AG08396 (cell line): ENCODE results near the gene MYB.
"Not testable (repeated sequence)": the region's sequence is repeated elsewhere in the genome, so short reads cannot be mapped to it uniquely, and the experiment has no call there.

ENCODE experiments used
- DNase-seq: peaks from one replicate; pipeline ENCODE4 v3.0.0; 2012; ENCODE audit warnings: low spot score, mixed read lengths

The MYB gene

DNA sequence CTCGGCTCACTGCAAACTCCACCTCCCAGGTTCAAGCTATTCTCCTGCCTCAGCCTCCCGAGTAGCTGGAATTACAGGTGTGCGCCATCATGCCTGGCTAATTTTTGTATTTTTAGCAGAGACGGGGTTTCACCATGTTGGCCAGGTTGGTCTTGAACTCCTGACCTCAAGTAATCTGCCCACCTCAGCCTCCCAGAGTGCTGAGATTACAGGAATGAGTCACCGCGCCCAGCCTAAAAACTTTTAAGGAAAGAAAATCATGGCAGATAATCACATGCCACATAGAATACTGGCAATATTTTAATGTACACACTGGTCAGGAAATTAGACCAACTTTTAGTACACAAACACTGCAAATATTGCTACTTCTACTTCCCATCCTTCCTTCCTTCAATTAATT is 16.7 kb upstream of the MYB start:
- not testable (repeated sequence) for DNase-seq

DNA sequence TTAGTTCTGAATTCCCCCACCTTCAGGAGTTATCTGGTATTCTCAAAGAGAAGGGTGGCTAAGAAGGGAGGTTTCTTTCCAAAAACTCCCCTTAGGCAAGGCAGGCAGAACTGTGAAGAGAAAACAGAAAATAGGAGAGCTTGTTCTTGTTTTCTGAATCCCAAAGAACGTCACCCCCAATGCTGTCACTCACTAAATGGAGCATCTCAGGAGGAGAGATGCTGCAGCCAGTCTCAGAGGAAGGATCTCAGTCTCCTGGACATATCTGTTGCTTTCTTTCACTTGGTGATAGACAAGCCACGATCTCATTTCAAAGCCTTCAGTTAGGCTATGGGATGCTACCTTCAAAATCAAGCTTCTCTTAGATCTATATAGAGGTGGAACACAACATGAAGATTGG is 16.1 kb upstream of the MYB start:
- DNase-seq: no peak

DNA sequence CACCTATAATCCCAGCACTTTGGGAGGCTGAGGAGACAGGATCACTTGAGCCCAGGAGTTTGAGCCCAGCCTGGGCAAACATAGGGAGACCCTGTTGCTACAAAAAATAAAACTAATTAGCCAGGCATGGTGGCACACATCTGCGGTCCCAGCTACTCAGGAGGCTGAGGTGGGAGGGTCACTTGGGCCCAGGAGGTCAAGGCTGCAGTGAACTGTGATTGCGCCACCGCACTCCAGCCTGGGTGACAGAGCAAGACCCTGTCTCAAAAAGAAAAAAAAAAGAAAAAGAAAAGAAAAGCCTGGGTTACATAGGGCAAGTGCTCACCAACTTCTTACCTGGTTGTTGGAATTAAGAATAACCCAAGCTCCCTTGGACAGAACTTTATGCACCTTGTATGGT is 14.6 kb upstream of the MYB start:
- DNase-seq: no peak

DNA sequence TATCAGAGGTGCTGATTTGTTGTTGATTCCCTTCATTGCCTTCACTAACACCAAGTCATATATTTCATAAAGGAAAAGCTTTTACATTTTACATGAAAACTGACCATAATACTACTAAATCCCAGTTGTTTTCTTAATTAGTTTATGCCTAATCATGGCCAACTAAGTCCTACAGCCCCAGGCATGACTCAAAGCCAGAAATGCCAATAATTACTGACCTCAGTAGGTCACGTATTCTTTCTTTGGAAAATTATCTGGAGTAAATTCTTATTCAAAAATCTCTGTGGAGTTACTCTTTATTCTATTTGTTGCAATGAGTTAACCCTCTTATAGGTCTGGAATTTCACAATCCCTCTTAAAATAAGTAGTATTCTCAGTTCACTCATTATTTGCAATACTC is 13.5 kb upstream of the MYB start:
- no peak for DNase-seq

DNA sequence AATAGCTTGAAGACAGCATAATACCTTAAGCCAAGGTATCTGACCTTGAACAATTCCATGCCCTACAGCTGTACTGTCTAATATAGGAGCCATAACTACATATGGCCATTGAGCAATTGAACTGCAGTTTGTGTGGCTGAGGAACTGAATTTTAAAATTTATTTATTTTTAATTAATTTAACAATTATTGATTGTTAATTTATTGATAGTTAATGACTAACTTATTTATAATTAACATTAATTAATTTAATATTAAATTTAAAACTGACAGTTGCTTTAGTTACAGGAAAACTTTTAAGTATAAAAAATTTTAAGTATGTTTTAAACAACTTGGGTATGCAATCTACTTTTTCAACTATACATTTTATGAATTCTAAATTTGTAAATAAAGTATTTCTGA is 12.3 kb upstream of the MYB start:
- no peak for DNase-seq

DNA sequence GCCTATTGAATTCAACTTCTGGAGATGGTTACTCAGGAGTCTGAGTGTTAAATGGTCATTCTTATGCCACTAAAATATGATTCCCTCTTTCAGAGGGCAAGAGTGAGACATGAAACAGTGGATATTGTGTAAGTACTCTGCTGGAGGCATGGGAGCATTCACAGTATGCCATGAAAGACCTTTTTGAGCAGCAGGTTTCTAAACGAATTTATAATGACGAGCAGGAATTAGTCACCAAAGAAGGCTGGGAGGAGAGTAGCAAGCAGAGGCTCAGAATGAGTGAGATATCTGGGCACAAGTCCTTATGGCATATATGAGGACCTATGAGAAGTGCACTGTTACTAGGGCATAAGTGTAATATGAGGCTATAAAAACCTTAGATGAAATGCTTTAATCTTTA is 10.9 kb upstream of the MYB start:
- no peak for DNase-seq

DNA sequence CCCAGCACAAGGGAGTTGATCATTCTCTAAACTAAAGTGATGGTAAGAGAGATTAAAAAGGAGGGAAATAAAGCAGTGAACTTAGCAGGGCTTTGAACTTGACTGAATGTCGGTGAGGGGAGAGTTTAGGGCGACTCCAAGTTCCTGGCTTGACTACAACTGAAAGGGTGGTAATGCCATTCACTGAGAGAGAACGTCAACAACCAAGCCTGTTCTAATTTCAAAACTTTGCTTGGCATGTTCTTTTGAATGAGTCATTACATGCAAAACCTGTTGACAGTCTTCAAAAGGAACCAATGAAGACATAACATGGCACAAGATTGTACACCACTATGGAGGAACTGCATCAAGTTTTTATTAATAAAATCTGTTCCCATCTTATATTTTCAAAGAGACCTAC is 10.3 kb upstream of the MYB start:
- no peak for DNase-seq

DNA sequence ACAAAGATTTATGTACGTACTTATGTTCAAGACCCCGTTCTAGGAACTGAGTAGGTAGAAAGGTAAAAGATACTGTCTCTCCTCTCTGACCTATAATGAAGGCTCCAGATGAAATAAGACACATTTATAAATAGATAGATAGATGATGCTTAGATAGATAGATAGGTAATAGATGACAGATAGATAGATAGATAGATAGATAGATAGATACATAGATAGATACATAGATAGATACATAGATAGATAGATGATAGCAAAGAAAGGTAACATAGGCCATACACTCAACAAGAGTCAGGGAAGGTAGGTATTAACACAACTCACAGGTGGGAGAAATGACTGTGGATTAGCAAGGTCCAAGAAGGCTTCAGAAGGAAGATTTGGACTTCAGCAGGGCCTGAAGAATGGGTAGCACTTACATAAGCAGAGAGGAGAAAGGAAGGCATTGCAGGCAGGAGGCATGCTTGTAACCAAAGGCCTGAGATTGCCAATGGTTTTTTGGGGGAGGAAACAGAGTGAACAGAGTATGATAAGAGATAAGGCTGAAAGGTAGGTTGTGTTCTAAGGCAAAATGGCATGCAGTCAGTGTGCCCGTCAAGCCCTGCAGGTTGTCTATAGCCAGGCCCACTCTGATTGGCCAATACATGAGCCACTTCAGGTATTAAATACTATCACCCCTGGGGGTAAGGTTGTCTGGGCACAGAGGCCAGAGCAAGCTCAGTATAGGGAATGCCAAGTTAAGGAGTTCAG is 7.7 kb upstream of the MYB start:
- DNase-seq: no peak

DNA sequence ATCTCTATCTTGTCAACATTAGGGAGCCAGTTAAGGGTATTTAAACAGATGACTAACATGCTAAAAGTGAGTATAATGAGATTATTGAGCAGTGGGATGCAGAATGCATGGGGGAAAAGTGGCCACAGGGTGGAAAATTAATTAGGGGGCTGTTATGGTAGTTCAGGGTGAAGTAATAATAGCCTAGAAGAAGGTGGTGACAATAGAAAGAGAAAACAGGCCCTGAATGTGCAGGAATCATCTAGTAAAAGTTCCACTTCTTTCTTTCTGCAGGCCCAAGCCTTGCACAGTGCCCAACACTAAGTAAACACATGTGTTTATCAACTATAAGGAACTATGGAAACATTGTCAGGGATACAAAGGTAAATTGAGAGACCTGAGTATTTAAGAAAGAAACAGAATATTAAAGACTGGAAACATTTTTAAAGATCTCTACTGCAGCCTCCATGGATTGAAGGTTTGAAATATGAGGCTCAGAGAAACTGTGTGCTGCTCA is 7.1 kb upstream of the MYB start:
- DNase-seq: no peak

DNA sequence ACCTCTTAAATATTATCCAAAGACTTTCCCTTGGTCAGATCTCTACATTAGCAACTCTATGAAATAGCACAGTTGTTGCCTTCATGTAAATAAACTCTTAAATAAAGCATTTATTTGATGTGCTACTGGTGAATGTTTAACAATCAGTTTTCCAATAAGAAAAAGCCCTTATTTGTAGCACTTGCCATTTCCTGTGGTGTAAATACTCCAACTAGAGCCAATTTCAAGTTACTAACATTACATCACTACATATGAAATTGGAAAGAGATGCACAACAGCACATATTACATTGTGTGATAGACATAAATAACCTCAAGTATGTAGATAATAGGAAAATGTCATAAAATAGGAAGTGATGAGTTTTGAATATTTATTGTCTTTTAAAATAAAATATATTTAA is 5.0 kb upstream of the MYB start:
- no peak for DNase-seq

DNA sequence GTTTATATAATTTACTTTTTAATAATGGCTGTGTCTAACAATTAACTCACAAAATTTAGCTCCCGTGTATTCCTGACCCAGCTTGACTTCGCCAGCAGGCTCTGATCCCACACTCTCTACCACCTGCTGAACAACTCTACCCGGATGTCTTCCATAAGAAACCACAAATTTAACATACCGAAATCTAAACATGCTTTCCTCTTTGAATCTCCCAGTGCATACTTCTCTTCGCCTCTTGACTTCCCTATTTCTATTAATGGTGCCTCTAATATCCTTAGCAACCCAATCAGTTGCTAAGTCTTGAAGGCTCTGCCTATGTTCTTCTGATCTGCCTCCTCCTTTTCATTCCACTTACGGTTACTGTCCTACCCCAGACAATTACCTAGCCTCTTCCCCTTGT is 4.6 kb upstream of the MYB start:
- no peak for DNase-seq

DNA sequence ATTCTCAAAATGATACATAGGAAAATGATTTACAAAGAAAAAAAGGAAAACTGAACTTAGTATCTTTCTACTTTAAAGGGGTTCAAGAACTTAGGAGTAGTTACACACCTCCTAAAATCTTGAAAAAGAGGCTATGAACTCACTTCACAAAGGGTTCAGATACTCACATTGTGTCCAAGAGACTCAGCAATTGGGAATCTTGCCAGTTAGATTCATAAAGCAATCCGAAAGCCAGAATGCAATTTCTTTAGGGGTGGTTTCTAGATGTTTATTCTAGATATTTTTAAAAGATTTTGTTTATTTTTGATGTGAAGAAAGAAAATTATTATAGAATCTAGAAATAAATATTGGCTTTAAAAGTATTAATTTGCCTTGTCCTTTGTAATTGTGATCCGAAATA is 1.7 kb upstream of the MYB start:
- DNase-seq: no peak

DNA sequence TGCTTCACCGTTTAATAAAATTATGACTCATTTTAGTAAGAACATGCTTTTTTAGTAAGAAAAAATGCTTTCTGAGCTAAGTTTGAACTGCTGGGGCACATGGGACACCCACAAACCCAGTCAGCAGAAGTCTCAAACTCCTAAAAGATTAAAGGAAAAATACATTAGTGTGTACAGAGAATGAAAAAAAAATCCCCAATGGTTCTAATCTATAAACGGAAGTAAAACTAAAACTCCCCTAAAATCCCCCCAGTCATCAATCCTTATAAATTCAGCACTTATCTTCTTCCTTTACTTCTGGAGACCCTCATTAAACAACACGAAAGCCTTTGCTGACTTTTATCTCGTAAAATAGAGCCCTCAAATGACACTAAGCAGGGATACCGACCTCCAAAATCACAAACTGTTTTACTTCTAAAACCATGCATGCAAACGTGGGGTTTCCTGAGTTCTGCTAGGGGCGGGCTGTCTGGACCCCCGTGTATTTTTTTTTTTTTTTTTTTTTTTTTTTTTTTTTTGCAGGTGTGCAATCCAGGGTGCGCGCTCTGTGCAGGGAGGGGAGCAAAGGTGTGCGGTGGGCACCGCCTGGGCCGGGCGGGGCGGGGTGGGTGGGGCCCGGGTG is 1.1 kb upstream of the MYB start:
- peak; percentile 43 for DNase-seq

DNA sequence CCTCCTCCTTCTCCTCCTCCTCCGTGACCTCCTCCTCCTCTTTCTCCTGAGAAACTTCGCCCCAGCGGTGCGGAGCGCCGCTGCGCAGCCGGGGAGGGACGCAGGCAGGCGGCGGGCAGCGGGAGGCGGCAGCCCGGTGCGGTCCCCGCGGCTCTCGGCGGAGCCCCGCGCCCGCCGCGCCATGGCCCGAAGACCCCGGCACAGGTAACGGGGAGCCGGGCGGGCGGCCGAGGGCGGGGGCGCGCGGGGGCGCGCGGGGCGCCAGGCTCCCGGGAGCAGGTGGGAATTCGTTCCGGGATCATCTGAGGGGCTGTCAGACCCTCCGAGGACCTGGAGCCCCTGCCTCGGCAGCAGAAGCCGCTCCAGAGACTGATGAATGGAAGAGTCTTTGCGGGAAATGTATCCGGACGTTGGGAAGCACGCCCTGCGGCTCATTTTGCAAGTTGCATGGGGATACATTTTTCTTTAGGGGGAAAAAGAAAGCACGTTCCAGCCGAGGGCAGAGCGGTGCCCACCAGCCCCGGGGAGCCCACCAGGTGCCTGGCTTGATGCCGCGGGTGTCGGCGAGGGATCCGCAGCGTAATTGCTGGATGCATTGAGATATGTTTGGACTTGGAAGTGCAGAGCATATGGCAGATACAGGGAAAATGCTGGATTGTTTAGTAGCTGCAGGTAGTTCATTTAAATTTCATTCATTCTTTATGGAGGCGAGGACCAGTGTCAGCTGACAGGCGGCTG is 394 bp downstream of the MYB start:
- DNase-seq: peak; percentile 33

DNA sequence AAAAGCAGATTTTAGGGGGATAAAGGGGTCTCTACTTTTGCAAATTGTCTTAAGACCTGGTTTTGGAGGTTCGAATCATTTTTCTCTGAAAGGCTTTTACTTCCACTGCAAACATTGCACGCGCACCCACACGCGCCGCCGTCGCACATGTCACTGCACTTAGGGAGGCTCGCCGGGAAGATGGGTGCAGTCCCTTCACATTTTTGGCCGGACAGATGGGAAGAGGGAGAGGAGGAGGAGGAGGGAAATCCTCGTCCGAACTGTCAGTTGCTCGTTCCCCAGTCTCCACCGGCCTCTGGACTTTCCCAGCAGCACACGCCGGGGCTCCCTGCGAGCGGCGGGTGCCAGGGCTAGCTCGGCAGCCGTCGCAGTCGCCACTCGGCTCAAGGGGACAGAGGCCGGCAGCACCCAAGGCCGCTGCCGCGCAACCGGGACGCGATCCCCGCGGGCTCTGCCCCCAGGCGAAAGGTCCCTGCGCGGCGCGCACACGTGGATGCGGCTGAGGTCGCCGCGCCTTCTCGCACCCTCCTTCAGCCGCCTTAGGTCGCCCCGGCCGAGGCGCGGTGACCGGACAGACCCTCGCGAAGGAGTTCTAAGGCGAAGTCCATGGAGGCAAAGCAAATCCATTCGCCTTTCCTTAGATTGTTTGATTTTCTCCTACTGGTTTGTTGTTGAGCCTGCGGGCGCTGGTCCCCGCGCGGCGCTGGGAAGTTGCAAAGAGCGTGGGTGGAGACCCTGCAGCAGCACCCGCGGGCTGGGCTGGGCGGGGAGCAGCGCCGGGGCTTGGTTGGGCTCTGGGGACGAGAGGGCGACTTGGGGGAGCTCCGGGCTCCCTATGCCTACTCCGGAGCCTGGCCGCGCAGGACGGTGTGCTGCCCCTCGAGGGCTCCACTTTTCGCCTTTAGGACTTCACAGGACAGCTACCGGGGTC is 1.2 kb downstream of the MYB start:
- DNase-seq: peak; percentile 17

DNA sequence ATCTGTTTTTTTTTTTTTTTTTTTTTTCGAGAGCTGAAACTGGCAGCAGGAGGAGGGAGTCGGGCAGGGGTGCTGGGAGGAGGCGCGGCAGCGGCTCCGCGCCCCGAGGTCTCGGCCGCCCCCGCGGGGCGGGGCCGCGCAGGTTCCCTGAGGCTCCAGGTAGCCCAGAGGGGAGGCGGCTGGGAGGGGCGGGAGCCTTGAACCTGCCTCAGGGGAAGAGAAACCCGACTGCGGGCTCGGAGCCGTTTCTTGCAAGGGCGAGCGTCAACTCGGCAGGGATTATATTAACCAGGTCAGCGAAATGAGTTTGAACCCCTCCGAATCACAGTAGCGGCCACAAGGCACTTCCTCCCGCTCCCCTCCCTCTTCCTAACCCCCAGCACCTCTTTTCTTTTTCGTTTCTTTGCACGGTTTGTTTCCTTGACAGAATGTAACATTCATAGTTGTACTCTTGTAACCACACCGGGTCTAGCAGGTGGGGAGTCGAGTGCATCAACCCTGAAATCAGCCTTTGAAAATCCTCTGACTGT is 2.0 kb downstream of the MYB start:
- no peak for DNase-seq

DNA sequence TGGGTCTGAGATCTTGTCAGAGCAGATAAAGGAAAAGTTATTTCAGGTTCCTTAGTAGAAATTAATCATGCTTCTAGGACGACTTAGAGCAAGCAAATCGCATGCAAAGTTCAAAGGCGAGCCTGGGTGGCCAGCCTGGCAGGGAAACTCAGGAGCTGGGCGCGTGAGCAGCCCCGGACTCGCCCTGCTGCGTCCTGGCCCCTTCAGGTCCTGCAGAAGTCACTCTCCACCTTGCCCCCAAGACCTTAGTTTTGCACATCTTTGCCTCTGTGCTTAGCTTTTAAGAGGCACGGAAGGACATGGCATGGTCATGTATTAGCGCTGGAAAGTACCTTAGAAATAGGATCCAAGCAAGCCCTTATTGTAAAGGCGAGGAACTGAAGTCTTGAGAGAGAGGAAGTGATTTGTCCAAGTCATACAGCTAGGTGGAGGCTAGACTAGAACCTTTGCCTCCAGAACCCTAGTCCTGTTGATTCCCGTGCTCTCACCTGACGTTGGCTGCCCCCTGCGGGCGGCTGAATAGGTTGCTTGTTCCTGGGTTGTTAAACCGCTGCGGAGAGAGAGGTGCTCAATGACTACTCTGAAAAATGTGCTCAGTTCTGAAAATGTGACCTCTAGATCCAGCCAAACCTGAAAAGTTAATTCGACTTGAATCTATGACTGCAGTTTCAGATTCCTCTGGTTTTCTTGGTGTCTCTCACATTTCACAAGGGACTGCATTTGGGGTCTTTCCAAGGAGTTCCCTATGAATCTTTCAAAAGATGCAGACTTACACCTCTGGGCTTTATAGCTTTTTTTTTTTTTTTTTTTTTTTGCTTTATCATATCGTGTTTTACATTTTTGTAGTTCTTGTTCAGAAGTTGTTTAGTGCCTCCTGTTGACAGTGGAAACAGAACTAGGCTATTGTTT is 2.7 kb downstream of the MYB start:
- peak; percentile 13 for DNase-seq

DNA sequence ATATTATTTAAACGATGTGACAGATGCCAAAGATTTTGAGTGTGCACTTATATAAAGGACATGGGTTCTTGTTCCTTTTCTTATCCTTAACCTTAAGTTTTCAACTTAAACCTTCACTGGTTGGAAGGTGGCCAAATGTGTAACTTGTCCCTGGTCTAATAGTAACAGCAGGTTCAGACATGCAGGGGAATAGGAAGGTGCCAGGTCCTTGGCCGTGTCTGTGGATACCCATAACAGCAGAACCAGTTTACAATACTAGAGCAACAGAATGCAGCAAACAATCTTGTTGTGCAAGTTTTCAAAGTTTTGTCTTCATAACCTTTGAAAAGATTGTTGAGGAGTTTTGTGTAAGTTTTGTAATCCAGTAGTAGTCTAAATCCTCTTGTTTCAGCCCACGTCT is 4.4 kb downstream of the MYB start:
- DNase-seq: no peak

DNA sequence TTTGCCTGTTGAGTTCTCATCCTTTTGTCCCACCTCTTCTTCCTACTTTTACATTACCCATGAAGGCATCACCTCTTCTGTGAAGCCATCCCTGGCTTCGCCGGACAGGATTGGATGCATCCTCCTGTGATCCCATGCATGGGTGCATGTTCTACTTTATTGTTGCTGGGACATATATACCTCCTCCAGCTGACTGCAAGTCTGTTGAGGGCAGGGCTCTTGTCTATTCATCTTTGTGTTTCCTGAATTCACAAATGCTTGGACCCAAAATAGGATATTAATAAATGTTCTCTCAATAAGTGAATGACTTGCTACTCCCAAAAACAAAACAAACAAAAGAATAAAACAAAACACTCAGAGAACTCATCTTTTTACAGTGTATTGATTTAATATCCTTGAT is 5.1 kb downstream of the MYB start:
- DNase-seq: no peak

DNA sequence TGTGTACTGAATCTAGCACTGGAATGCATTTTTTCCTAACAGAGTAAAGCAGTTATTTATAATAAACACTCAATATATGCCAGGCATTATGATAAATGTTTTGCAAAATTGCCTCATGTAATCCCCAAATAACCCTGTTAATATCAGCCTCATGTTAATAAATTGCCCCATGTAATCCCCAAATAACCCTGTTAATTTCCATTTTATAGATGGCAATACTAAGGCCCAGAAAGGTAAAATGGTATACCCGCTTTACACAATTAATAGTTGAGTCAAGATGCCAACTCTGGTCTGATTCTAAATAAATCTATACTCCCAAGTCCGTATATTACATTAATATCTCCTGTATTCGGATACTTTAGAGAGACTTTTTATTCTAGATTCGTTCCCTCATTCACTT is 6.3 kb downstream of the MYB start:
- no peak for DNase-seq

DNA sequence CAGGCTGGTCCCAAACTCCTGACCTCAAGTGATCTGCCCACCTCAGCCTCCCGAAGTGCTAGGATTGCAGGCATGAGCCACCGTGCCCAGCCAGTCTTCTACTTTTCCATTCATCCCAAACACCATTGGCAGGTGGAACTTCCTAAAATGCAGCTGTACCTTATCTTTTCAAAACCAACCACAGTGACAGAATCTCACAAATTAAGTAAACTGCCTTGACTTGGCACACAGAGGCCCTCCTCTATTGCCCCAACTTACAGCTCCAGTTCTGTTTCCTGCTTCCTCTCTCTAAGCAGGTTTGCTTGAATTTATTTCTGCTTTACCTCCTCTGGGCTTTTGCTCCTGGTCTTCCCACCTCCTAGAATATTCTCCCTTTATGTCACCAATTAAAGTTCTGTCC is 7.6 kb downstream of the MYB start:
- DNase-seq: no peak
